HG02610 (cell line): Measurements from ENCODE around the gene NTRK3.

Experiments used
- ATAC-seq: cut with Tn5 transposase; IDR thresholded peaks from one replicate; pipeline ENCODE4 v1.9.1; 2021; ENCODE audit warnings: mild to moderate bottlenecking, moderate library complexity; ENCODE audit not compliant: unreplicated experiment

The NTRK3 gene

DNA sequence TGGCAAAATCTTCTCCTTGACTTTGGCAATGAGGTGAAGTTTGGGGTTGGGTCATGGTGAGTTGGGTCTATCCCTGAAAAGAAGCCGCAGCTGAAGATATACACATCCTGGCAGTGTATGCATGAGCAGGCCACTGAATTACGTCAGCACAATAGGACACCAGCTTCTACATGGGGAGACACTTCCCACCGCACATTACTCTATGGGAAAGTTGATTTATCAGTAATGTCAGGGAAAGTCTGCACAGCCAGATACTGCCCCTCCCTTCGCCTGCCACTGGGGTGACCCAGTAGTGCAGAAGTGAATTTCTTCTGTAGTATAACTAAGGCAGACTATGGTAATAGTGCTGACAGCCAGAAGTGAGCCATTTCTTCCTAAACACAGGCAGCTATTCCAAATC, 245.0 kb downstream of the NTRK3 start:
- ATAC-seq: no peak

DNA sequence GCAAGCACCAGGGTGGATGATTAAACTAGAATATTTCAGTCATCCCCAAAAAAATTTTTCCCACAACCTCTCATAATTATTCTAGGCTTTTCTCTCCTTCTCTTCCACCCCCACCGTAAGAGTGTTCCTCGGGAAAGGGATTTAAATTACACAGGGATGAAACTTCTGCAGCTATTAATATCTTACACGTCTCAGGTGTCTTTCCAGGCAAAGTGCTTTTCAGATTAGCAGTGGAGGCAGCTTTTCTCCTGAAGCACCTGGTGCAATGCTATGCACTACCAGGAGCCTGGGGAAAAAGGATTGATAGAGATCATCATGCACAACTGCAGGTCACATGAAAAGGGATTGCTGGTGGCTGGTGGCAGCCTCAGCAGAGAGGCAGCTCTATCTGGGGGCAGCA, 250.4 kb downstream of the NTRK3 start:
- no peak for ATAC-seq

DNA sequence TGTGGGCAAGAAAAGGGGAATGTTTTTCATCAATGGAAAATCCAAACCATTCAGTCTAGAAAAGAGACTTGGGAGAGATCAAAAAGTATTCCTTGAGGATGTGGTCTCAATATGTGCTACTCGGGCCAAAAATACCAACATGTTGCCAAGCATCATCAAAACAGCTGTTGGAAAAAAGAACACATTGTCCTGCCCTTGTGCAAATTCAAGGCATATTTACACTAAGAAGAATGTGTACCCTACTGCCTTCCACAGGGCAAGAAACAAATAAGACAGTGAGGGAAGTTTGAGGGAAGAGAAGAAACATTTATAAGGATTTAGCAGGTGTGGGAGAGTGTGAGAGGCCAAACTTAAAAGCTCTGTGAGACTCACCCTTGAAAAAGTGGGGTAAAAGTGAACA, 252.1 kb downstream of the NTRK3 start:
- no peak for ATAC-seq

DNA sequence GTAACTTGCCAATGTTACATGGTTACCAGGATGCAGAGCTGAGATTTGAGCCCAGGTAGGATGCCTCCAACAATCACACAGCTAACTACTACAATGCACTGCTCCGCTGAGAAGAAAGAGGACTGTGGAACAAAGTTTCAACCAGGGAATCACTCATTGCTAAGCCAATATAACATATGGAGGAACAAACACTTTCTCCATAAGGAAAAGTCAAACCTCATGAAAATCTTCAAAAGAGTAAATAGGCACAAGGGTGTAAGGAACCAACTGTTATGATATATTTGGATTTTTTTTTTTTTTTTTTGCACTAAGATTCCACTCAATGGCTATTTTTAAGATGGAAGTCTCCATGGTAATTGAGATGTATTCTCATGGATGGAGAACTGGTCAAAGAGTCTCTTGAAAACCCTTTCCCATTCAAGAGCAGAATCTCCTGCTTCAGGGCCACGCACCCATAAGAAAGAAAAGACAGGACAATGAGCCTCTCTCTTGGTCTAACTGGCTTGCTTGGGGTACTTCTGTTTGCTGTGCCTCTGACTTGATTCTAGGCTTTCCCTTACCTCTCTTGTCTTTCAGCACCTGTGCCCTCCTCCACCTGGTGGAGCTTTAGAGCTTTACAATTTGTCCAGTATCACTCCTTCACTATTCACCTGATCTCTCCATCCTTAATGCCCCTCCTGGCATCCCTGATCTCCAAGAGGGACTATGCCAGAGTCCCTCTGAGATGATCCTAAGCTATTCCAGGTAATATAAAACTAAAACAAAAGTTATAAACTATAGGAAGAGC, 252.8 kb downstream of the NTRK3 start:
- no peak for ATAC-seq

DNA sequence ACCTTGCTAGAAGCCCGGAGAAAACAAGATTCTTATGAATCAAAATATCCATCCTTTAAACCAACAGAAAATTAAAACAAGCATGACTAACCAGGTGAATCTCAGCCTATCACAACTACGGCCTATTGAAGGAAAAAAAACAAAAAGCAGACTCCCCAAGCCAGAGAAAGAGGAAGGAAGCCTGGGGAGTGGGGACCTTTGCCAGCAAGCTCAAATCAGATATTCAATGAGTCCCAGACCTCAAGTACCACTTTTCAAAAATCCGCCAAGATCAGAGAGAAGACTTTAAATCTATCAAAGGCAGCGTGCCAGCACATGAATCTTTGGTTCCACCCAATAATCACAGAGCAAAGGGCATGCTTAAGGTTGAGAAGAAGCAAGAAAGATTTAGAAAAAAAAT, 253.8 kb downstream of the NTRK3 start:
- no peak for ATAC-seq

DNA sequence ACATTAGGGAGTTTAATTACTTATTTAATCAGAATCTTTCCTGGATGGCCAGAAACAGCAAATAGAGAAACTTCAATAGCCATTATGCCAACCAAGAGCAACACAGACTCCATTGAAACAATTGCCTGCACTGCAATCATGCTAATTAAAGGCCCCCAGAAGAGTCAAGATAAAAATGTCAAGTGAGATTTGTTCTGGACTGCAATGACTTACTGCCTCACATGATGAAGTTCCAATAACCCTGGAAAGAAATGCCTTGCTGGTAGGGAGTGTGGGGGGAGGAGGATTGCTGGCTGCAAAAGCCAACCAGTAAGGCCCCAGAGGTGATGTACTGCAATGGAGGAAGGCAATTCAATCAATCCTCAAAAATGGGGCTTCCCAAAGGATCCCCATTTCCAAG, 257.9 kb downstream of the NTRK3 start:
- ATAC-seq: no peak

DNA sequence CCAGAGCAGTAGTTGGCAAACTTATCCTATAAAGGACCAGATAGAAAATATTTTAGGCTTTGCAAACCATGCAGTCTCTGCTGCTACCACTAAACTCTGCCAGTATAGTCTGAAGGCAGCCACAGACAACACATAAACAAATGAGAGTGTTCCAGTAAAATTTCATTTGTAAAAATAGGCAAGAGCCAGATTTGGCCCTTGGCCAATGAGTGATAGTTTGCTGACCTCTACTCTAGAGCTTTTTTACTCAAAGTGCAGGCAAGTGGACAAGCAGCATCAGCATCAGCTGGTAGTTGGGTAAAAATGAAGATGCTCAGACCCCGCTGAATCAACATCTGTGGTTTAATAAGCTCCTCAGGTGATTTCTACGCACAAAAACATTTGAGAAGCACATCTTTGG, 269.8 kb downstream of the NTRK3 start:
- no peak for ATAC-seq

DNA sequence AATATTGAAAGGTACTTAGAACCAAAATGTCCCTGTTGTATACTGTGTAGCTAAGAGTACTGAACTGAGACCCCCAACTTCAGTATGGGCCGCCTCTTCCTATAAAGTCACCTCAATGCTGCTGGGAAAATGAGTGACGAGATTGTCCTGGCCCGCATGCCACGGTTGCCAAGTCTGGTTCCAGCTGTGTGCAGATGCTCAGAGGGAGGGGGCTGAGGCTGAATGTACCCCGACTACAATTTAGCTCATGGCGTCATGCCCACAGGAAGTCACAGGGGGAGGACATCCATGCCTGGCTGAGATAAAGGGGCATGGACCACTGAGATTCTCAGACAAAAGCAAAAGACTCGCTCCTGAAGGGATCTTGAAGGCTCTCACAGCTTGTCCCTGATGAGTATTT, 271.1 kb downstream of the NTRK3 start:
- no peak for ATAC-seq

DNA sequence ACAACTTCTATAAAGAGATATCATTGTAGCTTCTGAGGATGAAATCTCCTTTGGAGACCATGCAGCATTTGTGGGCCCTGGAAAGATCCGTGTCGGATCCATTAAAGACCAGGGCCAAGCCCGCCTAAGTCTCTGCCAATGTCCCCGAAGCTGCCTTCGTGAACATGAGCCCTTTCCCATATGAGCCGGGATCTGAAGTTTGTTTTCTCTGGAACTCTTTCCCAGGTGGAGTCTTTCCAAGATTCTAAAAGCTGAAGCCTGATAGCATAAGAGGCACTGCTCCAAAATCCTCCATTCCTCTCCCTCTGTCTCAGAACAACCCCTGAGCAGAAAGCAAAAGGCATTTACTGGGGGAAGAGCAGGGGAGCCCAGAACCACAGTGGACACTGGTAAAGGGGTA, 274.6 kb downstream of the NTRK3 start:
- ATAC-seq: no peak

DNA sequence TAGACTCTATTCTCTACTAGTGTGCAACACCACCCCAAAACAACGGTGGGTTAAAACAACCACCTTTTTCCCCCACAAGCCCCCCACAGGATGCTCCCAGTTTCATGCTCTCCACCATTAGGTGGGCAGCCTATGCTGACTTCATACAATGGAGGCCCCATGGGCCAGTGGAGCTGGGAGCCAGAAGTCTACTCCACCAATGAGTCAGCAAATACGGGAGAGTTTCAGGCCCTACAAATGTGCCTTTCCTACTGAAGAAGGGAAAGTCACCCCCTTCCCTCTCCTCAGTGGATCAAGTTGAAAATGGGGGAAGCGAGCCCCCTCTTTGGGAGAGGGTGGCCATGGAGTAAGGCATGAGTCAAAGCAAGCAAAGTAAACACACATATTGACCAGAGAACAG, 278.6 kb downstream of the NTRK3 start:
- ATAC-seq: no peak

DNA sequence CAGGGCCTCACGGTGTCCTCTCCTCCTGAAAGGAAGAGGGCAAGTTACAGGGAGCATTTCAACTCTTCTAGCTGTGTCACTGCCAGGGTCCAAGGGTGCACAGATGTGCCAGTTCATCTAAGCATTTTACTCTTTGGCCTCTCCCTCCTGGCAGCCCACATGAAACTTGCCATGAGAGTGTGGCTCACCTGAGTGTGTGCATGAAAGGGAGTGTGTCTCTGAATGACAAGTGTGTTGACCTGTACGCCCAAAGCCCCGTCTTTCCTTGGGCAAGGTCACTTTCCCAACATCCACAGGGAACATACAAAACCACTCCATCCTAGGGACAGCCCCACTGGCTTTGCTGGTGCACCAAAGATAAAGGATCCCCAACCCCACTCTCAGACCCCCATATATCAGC, 280.0 kb downstream of the NTRK3 start:
- no peak for ATAC-seq

DNA sequence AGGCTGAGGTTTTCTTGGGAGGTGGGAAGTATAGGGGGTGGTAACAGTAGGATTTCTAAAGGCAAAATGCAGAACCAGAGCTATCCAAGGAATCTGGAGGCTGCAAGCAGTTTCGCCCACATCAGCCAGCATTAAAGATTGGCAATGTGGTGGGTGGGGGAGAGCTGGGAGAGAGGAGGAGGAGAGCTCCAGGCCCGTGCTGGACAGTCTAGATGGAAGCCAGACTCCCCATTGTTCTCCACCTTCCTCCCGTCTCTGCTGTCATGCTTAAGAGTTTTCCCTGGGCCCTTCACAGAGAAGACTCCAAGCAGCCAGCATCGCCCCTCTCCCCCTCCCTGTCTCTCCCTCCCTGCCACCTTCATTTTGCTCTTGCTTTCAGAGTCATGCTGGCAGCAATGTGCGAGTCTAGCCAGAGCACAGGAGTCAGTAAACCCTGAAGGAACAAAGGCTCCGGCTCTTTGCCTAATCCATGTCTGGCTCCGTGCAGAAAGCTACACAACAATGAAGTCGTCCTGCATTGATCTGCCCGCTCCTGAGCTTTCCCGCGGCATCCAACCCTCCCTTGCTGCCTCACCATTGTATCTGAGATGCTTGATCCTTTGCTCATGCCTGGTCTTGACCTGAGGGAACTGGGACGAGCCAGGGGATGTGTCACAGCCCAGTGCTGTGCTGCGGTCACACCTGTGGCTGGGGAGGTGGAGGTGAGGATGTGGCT, 282.9 kb downstream of the NTRK3 start:
- no peak for ATAC-seq

DNA sequence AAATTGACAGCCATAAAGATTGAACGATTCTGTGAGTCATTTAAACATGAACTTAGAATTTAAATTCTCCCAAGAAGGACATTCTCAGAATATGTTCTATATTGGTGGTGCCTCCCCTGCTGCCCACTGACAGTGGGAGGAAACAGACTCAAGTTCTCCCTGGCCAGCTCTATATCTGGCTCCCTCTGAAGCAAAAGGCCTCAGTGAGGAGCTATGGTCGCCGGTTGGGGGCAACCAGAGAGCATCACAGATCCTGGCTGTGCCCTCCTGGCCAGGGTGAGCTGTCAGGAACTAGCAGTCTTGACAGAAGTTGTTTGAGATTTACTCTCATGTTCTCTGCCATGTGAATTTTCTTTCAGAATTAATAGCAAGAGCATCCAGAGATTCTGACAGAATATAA, 285.5 kb downstream of the NTRK3 start:
- ATAC-seq: no peak

DNA sequence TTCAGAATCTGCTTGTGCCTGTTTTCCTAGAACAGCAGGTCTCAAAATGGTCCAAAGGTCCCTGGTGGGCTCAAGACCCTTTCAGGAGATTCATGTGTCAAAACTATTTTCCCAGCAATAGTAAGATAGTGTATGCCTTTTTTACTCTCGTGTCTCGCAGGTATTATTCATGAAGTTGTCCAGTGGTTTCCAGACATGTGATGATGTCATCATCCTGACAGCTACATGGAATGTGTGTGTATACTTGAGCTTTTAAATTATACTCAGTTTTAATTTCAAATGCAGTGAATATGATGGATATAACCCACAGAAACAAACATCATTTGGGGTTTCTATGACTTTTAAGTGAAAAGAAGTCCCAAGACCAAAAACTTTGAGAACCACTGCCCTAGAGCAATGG, 288.6 kb downstream of the NTRK3 start:
- no peak for ATAC-seq

DNA sequence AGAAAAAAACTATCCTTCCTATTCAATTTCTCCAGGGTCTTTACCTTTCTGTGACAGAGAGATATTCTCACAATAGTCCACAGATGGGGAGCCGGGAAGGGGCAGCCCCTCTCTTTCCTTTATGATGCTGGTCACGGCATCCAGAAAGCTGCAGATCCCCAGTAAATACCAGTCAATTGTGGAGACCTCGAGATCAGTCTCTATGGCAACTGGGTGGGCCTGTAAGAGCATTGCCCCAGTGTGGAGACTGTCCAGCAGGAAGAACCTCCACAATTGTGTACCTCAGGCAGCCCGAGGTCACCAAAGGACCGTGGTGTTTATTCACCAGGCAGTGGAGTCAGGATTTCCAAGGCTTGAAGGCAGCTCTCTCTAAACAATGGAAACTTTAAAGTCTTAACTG, 291.2 kb downstream of the NTRK3 start:
- ATAC-seq: no peak

DNA sequence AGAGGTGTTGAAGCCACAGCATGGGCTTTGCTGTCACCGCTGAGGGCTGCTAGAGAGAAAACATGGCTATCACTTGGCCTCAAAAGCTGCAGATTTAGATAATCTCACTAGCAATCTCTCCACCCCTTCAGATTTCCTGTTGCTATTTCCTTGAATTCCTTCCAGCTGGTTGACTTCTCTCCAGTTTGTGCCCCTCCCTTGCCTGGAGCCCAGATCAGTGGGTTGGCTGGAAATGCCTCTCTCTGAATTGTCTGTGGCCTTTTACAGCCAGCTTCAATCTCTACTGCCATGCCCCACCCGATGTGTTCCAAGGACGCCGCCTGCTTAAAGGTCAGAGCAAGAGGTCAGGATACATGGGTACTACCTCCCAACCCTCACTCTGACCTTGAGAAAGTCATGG, 294.1 kb downstream of the NTRK3 start:
- no peak for ATAC-seq

DNA sequence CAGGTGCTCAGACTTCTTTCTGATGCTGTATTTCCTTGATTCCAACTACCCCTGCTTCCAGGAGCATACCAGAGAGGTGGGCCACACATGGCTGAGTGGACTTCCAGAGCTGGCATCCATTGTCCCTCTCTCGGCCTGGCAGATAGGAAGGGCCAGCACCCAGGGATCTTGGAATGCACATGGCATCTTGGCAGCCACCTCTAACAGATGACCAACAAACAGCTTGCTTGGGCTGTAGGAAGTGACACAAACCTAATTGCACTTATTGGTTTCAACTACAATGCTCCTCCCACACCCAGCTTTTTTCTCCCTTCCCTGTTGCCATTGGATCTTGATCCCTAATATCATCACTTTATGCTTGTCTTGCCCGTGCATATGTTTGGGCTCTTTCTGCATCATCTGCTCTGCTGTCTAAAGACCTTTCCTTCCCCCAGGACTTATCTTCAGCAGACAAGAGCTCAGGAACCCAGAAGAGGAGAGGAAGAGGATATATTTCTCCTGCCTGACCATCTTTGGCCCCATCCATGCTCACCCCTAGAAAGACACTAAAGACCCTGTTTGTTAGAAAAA, 294.6 kb downstream of the NTRK3 start:
- no peak for ATAC-seq

DNA sequence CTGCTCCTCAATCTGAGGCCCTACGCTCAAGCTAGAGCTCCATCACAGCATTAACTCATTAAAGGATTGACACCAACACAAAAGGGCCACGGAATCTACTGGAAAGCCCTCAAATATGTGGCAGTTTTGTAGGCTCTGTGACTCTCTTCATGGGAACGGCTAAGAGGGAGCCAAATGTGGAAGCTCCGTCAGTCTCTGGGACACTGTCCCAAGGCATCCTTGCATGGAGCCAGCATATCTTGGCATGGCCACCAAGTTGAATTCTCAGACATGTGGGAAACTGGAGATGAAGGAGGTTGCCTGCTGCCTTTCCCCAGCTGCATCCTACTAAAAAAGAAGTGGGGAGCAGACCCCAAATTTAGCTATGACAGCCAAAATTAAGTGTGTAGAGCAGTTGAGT, 296.9 kb downstream of the NTRK3 start:
- ATAC-seq: no peak

DNA sequence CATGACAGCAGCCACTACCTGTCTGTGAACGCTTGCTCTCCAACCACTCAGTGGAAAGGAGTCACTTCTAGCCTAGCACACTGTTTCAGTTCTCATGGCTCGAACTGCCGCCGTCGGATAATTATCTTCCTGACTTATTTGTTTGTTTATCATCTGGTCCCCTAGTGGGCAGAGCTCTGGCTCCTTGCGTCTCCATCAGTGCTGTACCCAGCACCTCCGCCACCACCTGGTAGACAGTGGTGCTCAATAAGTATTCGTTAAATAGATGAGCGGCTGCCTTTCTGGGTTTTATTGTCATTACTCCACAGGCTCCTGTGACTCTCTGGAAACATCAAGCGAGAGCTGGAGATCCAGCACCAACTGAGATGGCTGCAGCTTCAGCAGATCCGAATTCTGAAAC, 297.5 kb downstream of the NTRK3 start:
- ATAC-seq: no peak

DNA sequence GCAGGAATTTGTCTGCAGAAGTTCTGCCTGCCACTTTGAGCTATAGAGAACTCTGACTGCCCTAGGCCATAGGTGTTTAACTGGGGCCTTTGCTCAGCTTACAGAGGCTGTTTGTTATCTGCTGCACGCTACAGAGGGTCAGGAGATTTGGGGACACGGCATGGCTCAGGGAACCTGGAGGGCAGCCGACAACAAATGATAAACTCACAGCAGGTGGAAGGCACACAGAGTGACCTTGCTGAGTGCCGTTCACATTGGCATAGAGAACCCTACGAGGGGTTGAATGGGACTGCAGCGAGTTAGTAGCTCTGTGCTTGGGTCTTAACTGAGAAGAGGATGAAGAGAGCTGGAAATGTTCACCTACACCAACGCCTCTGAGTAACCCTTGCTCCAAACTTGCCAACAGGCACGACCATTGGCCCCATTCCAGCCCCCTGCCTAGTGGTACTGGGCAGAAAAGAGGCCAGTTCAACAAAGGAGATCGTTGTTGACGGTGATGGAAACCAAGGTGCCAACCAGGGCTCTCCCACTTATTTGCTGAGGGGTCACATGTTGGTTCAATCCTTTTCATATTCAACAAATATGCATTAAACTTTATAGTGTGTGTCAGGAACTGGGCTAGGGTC, 301.1 kb downstream of the NTRK3 start:
- ATAC-seq: no peak

DNA sequence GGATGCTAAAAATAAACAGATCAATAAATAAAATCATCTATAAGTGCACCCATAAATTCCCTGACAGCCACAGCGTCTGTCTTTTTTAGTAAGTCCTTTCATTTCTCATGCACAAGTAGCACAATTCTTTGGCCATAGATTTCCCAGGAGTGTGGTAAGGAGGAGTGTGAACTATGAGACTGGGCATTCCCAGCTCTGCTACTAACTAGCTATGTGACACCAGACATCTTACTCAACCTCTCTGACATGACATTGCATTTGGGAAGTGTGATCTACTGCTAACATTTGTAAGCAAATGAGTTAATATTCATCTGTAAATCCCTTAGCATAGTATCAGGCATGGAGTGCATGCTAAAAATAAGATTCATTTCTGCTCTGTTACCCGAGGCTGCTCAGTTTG, 301.7 kb downstream of the NTRK3 start:
- ATAC-seq: no peak

DNA sequence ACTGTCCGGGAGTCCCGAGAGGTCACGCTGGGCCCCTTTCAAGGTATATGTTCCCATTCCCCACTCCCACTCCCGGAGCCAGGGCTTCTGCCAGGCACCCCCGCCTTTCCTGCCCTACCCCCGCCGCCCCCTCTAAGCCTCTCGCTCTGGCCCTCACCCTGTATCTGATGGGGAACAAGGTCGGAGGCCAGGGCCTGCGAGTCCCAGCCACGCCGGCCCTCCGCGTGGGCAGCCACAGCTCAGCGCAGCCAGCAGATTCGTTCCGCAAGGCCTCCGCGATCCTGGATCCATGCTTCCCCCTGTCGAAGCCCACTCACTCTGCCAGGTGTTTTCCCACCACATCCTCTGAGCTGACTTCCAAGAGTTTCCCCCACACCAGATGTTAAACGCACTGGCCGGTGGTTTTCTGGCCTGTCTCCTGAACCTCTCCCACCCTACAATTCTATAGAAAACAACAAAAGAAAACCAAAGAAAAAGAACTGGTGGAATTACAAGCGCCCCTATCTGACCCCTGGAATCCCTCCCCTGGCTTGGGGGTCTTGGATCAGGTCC, 303.7 kb downstream of the NTRK3 start:
- no peak for ATAC-seq
